NCI-H1417 treated with DMSO at 0.1 percent for 48 hours (cell line): ENCODE measurements around the gene JARID2.

ENCODE experiments used
- DNase-seq: peaks from one replicate; lab custom pipeline; 2025; lab: John Stamatoyannopoulos, UW

JARID2 gene

DNA sequence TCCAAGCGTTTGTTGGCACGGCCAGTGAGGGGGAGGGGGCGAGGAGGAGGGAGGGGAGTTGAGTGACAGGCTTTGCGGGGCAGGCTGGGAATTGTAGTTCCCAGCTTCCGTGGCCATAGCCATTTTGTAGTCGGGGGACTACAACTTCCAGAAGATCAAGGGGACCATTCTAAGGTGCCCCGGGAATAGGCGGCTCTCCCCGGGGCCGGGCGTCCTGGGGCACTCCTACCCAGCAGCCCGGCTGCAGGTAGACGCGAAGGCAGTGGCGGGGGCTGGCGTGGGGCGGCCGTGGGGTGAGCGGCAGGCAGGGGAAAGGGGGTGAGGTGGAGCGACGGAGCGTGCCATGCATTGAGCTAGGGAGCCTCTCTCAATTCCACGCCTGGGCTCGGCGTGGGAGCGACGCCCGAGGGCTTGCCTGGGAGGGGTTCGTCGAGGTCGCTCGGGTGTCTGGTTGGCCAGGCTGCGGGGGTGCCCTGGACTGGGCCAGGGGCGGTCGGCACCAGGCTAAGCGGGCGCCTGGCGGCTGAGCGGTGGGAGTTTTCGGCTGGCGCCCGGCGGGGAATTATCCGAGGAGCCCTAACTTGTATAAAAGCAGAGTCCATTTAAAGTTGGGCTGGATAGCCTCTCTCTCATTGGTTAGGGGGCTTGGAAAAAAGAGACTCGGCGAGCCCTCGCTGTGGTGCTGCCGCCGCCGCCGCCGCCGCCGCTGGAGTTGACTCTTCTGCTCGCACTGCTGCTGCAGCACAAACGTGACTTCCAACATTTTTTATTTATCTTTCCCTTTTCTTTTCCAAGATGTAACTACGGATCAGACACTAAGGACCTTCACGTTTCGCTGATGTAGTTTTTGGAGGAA lies at the start of gene JARID2:
Gene JARID2 (plus strand): TSS at position 709 of the 856 bp plus-strand sequence. CDS start 471 bp downstream, outside the sequence.
- DNase-seq = peak; percentile 81

DNA sequence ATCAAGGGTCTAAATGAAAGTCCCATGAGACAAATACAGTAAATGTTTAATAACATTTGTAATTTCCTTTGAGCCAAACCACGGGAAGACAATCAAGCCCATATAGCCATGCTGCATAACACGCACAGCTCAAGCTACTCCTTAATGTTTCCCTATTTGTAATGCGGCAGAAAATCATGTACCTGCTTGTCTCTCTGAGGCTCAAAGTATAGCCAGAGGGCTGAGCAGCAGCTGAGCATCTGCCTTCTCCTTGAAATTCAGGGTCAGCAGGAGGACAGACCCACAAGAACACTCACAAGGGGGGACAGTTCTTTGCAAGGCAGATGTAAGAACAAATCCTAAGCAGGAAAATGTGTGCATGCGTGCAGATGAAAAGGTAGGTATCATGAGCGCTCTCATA lies 45.8 kb upstream of the JARID2 start:
- no peak for DNase-seq

- DNase-seq = no peak
These were observed 40.5 kb upstream of the JARID2 start for GRCh38 chr6:15205321-15205720.

- DNase-seq = no peak
These were observed 39.0 kb upstream of the JARID2 start for GRCh38 chr6:15206887-15207286.

- no peak for DNase-seq
These were observed 37.9 kb upstream of the JARID2 start for GRCh38 chr6:15207923-15208322.

DNA sequence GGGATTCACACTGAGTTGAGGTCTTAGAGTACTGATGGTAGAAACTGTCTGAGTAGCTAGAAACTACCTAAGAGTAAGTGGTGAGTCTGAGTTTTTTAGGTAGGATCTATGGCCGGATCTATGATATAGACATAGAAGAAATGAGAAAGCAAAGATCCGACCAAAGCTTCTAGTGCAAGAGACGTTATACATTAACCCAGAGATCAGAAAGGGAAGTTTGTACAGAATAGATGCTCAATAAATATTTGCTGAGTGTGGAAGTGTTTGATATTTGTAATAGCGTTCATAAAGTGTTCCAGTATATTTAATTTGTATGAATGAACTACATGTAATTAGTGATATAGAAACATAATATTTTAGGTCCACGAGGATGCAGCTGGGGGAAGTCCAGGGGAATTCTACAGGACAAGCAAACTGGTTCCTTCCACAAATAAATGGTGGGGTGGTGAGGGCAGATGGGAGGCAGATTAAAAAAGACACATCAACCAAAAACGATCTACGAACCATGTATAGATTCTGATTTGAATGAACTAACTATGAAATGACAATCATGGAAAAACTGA lies 31.9 kb upstream of the JARID2 start:
- DNase-seq = no peak

DNA sequence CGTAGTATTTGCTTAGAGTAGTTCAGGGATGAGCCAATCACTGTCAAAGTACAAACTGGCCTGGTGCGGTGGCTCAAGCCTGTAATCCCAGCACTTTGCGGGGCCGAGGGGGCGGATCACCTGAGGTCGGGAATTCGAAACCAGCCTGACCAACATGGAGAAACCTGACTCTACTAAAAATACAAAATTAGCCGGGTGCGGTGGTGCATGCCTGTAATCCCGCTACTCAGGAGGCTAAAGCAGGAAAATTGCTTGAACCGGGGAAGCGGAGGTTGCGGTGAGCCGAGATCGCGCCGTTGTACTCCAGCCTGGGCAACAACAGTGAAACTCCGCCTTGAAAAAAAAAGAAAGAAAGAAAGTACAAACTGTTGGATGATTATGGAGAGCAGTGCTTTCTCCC lies 27.5 kb upstream of the JARID2 start:
- DNase-seq = no peak

GRCh38 chr6:15220062-15220461 lies 25.8 kb upstream of the JARID2 start:
- DNase-seq = no peak

GRCh38 chr6:15227827-15228318 lies 18.0 kb upstream of the JARID2 start:
- no peak for DNase-seq

GRCh38 chr6:15230827-15231226 lies 15.0 kb upstream of the JARID2 start:
- DNase-seq = no peak

DNA sequence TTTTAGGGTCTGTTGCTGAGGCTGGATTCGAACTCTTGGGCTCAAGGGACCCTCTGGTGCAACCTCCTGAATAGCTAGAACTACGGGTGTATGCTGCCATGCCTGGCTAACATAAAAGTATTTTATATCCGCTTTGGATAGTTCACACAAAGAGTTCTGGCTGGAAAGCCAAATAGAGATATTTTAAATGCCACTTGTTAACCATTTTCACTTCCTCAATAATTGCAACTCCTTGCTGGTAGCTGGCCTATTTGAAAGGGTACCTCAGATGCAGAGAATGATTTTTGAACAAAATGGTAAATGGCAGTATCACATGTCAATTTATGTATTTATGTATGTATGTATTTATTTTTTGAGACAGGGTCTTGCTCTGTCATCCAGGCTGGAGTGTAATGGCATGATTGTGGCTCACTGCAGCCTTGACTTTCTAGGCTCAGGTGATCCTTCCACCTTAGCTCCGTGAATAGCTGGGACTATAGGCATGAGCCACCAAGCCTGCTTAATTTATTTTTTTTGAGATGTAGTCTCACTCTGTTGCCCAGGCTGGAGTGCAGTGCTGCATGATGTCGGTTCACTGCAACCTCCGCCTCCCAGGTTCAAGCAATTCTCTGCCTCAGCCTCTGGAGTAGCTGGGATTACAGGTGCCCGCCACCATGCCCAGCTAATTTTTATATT lies 12.9 kb upstream of the JARID2 start:
- DNase-seq = no peak

GRCh38 chr6:15234068-15234758 lies 11.7 kb upstream of the JARID2 start:
- no peak for DNase-seq

DNA sequence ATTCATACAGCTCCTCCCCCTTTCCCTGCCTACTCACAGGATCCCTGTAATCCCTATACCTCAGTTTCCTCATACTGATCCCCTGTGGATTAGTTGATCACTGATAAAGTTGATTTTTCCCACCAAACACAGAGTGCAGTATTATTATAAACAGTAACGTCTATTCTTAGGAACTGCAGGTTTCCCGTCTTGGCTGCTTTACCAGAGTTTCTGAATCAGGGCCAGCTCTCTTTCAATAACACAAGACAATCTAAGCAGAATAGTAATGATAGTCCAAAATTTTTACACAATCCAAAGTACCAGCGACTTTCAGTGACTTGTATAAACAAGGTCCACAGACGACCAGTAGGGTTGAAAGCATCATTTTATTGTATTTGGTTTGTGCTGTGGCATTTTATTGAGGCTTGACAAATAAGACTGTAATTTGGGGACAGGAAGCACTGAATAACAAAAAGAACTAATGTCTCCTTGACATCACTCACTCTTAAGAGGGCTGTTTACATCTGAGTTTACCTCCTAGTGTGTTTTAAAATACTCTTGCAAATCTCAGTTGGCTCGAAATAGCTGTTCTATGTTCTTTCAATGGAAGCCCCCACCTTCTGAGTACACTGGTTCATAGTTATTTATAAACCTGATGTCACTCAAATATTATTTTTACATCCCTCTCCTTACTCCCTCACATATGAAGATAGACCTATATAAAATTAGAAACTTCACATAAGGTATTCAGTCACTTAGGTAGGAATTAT lies 6.1 kb upstream of the JARID2 start:
- DNase-seq = no peak

GRCh38 chr6:15242503-15242902 lies 3.4 kb upstream of the JARID2 start:
- no peak for DNase-seq

DNA sequence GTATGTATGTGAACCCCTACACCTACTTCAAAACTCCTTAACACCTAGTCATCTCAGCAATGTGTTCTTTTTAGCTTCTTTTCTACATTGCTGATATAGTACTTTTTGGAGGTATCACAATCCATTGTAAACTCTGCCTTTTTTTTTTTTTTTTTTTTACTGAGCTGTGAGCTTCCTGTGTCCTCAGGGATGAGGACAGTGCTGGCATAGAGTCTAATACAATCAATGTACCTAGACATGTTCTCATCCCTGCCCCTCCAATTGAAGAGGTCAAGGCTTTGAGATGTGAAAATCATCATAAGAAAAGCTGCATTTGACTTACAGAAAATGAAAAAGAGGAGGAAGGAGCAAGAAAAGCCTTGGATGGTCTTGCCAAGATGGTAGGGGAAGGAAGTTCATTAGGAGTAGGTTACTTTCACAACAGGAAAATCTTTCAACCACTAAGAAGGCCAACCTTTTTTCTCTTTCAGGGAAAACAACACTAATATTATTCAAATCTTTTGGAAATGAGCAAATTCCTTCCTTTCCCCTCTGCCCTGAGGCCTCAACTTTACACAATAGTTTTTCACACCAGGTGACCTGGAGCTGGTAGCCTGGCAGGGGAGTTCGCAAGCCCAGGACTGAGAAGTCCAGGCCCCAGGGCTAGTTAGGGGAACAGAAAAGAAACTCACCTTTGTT lies 2.8 kb upstream of the JARID2 start:
- no peak for DNase-seq

- no peak for DNase-seq
These were observed 1.8 kb upstream of the JARID2 start for GRCh38 chr6:15243910-15244619.

GRCh38 chr6:15244620-15245360 lies 1.1 kb upstream of the JARID2 start:
- no peak for DNase-seq

DNA sequence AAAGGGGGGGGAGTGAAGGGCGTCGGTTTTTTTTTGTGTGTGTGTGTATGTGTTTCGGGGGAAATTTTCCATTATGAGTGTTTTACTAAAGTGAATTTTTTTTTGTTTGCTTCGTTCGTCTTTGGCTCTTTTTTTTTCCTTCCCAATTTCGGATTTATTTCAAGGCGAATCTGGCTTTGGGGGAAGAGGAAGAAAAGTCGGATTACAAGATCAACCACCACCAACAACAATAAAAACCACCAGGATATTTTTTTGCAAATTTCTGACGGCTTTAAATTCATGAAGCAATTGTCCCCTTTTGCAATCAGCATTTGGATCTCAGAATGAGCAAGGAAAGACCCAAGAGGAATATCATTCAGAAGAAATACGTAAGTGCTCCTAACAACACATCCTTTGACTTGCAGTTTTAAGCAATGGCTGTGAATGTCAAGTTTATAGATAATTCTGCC lies 372 bp downstream of the JARID2 start:
- no peak for DNase-seq

- DNase-seq = no peak
These were observed 1.0 kb downstream of the JARID2 start for GRCh38 chr6:15246666-15247499.
